ENCODE results near the gene COL23A1.

COL23A1 gene

DNA sequence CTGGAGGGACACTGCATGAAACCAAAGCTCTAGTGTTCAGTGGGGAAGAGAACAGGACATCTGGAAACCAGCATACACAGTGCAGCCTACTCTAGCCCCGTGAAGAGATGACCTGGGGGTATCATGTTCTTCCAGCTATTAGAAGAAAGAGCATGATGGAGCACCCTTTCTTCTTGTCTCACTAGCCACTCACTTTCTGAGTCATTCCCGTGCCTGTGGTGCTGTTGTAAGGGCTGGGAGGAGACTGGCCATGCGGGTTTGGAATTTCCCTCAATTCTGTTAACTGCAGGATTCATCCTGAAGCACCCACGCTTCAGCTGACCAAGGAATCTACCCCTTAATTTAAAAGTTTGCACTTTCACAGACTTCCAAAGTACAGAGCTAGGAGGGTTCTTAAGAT is 137.0 kb downstream of the COL23A1 start:
- DNase-seq: no peak

- no peak for DNase-seq
Observed at GRCh38 chr5:178450121-178451028, 139.8 kb downstream of the COL23A1 start.

GRCh38 chr5:178449163-178450070 is 140.8 kb downstream of the COL23A1 start:
- DNase-seq: no peak

- DNase-seq: no peak
Observed at GRCh38 chr5:178445534-178445933, 144.7 kb downstream of the COL23A1 start.

- DNase-seq: no peak
Observed at GRCh38 chr5:178442405-178443257, 147.6 kb downstream of the COL23A1 start.

GRCh38 chr5:178441486-178442270 is 148.5 kb downstream of the COL23A1 start:
- no peak for DNase-seq

DNA sequence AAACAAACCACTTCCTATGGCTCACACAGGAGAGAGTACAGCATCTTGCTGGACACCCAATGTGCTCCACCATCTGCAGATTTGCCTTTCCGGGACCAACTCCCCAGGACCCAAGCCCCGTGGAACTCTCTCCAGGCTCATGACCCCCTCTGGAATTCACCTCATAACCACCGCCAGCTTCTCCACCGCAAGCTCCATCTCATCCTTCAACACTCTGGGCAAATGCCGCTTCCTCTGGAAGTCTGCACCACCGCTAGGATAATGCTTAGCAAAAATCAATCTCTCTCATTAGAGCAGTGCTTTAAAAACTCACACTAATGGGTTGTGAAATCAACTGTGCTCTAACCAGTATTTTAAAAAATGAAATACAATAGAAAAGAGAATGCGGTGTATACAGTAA is 150.0 kb downstream of the COL23A1 start:
- DNase-seq: no peak

GRCh38 chr5:178439493-178440180 is 150.6 kb downstream of the COL23A1 start:
- DNase-seq: no peak

- no peak for DNase-seq
Observed at GRCh38 chr5:178438796-178439195, 151.4 kb downstream of the COL23A1 start.

GRCh38 chr5:178437386-178438075 is 152.7 kb downstream of the COL23A1 start:
- DNase-seq: no peak

DNA sequence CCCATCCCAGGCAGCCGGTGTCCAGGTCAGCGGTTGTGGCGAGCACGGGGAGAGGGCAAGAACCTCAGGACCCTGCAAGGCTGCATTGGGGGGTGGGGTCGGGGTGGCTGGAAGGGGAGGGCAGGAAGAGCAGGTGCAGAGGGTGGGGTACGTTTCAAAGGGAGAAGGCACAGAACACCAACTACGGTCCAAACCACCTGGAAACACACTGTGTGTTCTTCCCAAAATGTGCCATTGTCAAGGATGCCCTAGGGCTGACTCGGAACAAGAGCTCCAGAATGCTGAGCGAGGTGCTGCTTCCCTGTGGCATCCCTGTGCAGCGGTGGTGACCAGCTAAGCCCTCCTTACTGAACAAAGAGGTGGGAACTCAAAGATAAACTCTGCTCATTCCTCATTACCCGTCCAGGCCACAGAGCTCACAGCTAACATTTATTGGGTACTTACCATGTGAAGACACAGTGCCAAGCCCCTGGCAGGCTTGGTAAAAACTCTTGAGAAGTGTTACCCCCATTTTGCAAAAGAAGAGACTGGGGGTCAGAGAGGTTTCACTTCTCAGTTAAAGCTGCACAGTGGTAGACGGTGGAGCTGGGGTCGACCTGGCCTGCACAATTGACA is 153.8 kb downstream of the COL23A1 start:
- no peak for DNase-seq

GRCh38 chr5:178435321-178436238 is 154.6 kb downstream of the COL23A1 start:
- no peak for DNase-seq

DNA sequence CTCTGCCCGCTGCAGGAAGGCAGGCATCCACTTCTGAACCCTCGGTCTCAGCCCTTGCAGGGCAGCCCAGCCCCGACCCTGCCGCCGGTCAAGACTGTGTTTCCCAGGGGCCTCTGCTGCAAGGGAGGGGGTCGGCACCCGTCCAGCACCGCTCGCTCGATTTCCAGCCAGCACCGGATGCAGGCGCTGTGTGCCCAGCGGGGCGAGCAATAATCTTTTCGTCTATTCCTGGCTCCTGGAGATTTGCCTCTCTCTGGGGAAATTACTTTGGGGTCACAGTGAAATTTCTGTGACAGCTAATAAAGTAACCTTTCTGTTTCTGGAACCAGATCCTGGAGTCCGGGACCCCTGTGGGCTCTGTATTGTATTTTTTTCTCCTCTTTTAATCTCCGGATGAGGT is 155.3 kb downstream of the COL23A1 start:
- DNase-seq: no peak

DNA sequence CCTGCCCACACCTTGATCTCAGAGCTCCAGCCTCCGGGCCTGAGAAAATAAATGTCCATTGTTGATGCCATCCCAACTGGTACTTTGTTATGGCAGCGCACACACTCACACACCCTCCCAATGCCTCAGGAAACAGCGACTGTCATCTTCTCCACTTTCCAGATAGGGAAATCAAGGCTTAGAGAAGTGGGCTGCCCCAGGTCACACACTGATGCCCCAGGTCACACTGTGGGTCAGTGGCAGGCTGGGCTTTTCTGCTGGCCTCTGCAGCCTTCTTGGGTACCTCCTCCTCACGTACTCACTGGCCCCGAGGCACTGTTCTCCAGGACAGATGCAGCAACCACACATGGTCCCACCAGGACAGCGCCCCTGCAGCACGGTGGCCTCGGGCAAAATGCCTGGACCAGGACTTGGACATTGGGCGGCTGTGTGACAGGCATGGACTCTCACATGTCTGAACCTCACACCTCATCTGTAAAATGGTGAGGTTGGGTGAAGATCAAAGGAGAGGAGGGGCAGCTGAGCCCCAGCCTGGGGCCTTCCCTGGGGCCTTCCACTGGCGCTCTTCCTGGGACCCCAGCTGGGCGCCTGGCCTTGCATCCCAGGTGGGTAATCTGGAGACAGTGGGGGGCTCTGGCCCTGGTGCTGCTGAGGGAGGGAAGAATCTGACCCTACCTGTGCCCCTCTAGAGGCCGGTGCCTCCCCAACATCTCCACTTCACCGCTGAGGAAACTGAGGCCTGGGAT is 156.0 kb downstream of the COL23A1 start:
- no peak for DNase-seq

DNA sequence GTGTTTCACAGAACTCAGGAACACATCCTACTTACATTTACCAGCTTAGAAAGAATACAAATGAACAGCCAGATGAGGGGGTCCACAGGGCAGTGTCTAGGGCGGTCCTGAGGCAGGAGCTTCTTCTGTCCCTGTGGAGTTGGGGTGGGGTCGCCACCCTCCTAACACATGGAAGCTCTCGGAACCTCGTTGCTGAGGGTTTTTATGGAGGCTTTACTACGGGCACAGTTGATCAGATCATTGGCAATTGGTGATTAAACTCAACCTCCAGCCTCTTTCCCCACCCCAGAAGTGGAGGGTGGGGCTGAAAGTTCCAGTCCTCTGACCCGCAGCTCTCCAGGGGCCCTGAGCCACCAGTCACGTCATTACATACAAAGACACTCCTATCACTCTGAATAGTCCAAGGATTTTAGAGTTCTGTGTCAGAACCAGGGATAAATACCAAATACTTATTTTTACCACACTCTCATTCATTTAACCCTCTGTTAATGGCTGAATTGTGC is 156.9 kb downstream of the COL23A1 start:
- DNase-seq: no peak

DNA sequence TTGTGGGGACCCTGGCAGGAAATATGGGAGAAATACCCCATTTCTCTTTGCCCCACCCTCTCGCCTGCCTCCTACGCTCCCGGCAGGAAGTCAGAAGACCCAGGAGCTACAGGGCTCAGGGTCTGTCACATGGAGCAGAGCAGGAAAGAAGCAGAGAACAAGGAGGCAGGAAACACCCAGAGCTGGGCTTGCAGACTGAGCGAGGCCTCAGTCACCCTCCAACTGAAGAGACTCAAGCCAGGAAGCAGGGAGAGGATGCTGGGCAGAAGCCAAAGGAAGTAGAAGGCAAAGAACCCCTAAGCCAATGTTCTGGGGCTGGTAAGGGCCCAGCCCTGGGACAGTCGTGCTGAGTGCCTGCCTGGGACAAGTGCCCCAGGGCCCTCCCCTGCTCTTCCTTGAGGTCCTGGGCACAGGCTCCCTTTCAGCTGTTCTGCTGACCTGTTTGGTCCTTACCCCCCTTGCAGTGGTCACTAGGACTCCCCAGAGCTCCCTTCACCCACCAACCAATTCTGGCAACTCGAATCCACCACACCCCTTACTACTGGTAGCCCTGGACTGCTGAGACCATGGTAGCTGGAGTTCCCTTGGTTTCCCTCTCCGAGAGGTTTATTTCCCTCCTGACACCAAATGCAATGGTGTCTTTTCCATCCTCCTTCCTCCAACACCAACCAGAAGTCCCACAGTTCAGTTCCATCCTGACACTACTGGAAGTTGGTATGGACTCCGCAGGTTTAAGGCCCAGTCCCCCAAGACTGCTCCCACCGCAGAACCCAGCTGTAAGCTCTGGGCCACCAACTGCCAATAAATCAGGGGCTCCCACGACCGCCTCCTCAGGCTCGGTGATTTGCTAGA is 157.5 kb downstream of the COL23A1 start:
- DNase-seq: no peak

- no peak for DNase-seq
Observed at GRCh38 chr5:178431782-178432165, 158.4 kb downstream of the COL23A1 start.
